GM18502 (cell line): ENCODE data around the gene SCAMP2.
"Not testable (repeated sequence)": the region's sequence is repeated elsewhere in the genome, so short reads cannot be mapped to it uniquely, and the experiment has no call there.

Experiments used
- ATAC-seq: cut with Tn5 transposase; IDR thresholded peaks from one replicate; pipeline ENCODE4 v1.9.1; 2021; ENCODE audit warnings: mild to moderate bottlenecking; ENCODE audit not compliant: unreplicated experiment, poor library complexity

The SCAMP2 gene

GRCh38 chr15:74892313-74892712 is 19.1 kb upstream of the SCAMP2 start:
- ATAC-seq = no peak

GRCh38 chr15:74891469-74891868 is 18.3 kb upstream of the SCAMP2 start:
- ATAC-seq = no peak

- no peak for ATAC-seq
These were observed 17.4 kb upstream of the SCAMP2 start for GRCh38 chr15:74890665-74890960.

GRCh38 chr15:74889883-74890664 is 16.9 kb upstream of the SCAMP2 start, which contains the start of gene MPI:
Gene MPI, plus strand, starts transcription at chr15:74890042. Its CDS starts 32 bp downstream, at chr15:74890074.
- ATAC-seq = peak; percentile 90

GRCh38 chr15:74889390-74889882 is 16.3 kb upstream of the SCAMP2 start:
- peak; percentile 31 for ATAC-seq

- no peak for ATAC-seq
These were observed 15.6 kb upstream of the SCAMP2 start for GRCh38 chr15:74888716-74889115.

- ATAC-seq = not testable (repeated sequence)
These were observed 14.5 kb upstream of the SCAMP2 start for GRCh38 chr15:74887537-74888193.

- no peak for ATAC-seq
These were observed 12.3 kb upstream of the SCAMP2 start for GRCh38 chr15:74885461-74885860.

GRCh38 chr15:74884428-74885223 is 11.5 kb upstream of the SCAMP2 start:
- no peak for ATAC-seq

- no peak for ATAC-seq
These were observed 9.4 kb upstream of the SCAMP2 start for GRCh38 chr15:74882528-74882927.

GRCh38 chr15:74878273-74878672 is 5.1 kb upstream of the SCAMP2 start:
- ATAC-seq = no peak

GRCh38 chr15:74873756-74874424 is 725 bp upstream of the SCAMP2 start:
- no peak for ATAC-seq

GRCh38 chr15:74872702-74873035 is 496 bp downstream of the SCAMP2 start:
- no peak for ATAC-seq

GRCh38 chr15:74870436-74871215 is 2.5 kb downstream of the SCAMP2 start:
- ATAC-seq = no peak

- ATAC-seq = peak; percentile 61
These were observed 3.3 kb downstream of the SCAMP2 start for GRCh38 chr15:74869726-74870407.

GRCh38 chr15:74869372-74869725 is 3.8 kb downstream of the SCAMP2 start:
- no peak for ATAC-seq

- ATAC-seq = no peak
These were observed 5.1 kb downstream of the SCAMP2 start for GRCh38 chr15:74868059-74868458.

GRCh38 chr15:74867466-74868038 is 5.6 kb downstream of the SCAMP2 start:
- ATAC-seq = no peak

- ATAC-seq = no peak
These were observed 7.1 kb downstream of the SCAMP2 start for GRCh38 chr15:74866090-74866489.
